ENCODE results near the gene SLC1A4.

GRCh38 chr2:64998658-64999061 is 9.5 kb downstream of the SLC1A4 start:
- TF ChIP-seq CTCF (IDR thresholded peaks at IDR 0.05) (no peak), POLR2A (IDR thresholded peaks at IDR 0.05) (no peak)
